ENCODE results near the gene PDGFRA. TPM values are rescaled to one million over a fixed set of nuclear protein-coding genes. Genes with fewer than 3 reads are reported as not detected.

Gene PDGFRA
- total RNA-seq, 1 donor from 2014 or later, result 100 TPM

- DNase-seq (ENCODE audit: low spot score in 2 of 2, unreplicated experiment in 2 of 2), result no peak
- H3K27me3 Mint-ChIP-seq (ENCODE audit: low read depth), result no peaks in the 10 kb centered on the region
Observed at GRCh38 chr4:54187148-54187547, 41.9 kb upstream of the PDGFRA start.

GRCh38 chr4:54189140-54189539 is 40.0 kb upstream of the PDGFRA start:
- H3K4me3 Mint-ChIP-seq, result no peak overlapping the region
- H3K4me1 Mint-ChIP-seq, result peaks cover 4% of the 10 kb centered on the region
- H3K9me3 Mint-ChIP-seq, result peaks cover 5% of the 10 kb centered on the region
- no peak overlapping the region for H3K27ac Mint-ChIP-seq
- H3K27me3 Mint-ChIP-seq (ENCODE audit: low read depth), result no peaks in the 10 kb centered on the region
- no peak for DNase-seq (ENCODE audit: low spot score in 2 of 2, unreplicated experiment in 2 of 2)
- TF ChIP-seq CTCF (IDR thresholded peaks at IDR 0.05; ENCODE audit: unreplicated experiment), result no peak
- no peaks in the 10 kb centered on the region for H3K36me3 Mint-ChIP-seq

More at GRCh38 chr4:54187148-54187547, 41.9 kb upstream of the PDGFRA start:
- H3K27ac Mint-ChIP-seq, result peak overlapping the region; percentile 59
- H3K36me3 Mint-ChIP-seq, result no peaks in the 10 kb centered on the region
- no peaks in the 10 kb centered on the region for H3K9me3 Mint-ChIP-seq
- peaks cover 4% of the 10 kb centered on the region for H3K4me1 Mint-ChIP-seq
- H3K4me3 Mint-ChIP-seq, result no peak overlapping the region
- no peak for TF ChIP-seq CTCF (IDR thresholded peaks at IDR 0.05; ENCODE audit: unreplicated experiment)

DNA sequence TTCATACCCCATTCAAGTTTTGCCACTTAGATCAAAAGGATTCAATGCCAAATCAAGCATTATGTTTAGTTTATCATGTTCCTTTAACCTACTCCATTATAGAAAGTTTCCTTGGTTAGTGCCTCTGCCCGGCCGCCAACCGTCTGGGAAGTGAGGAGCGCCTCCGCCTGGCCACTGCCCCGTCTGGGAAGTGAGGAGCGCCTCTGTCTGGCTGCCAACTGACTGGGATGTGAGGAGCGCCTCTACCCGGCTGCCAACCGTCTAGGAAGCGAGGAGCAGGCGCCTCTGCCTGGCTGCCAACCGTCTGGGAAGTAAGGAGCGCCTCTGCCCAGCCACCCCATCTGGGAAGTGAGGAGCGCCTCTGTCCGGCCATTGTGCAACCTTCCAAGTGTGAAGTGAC is 36.3 kb upstream of the PDGFRA start:
- Mint-ChIP-seq H3K27me3 (ENCODE audit: low read depth) (no peaks in the 10 kb centered on the region), H3K27ac (no peak overlapping the region), H3K9me3 (peaks cover 5% of the 10 kb centered on the region), H3K36me3 (no peaks in the 10 kb centered on the region), H3K4me1 (peaks cover 13% of the 10 kb centered on the region), H3K4me3 (no peak overlapping the region)
- no peak for TF ChIP-seq CTCF (IDR thresholded peaks at IDR 0.05; ENCODE audit: unreplicated experiment)
- no peak for DNase-seq (ENCODE audit: low spot score in 2 of 2, unreplicated experiment in 2 of 2)

DNA sequence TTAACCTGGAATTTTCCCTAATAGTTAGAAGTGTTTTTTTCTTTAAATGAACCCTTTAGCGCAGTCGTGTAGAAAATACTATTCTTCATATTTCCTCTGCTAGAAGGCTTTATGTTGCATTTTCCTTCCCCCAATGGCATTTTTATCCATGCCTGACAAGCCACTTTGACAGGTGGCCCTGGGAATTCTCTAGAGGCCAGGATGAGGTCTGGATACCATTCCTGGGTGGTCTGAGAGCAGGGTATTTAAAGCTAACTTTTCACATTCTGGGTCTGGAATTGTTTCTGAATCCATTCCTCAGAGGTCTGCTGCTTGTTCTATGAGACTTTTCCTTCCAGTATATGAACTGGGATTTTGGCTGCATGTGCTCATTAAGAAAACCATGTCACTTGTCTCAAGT is 31.2 kb upstream of the PDGFRA start:
- no peak for TF ChIP-seq CTCF (IDR thresholded peaks at IDR 0.05; ENCODE audit: unreplicated experiment)
- Mint-ChIP-seq H3K27me3 (ENCODE audit: low read depth) (no peaks in the 10 kb centered on the region), H3K27ac (peak overlapping the region; percentile 23), H3K4me1 (peaks cover 13% of the 10 kb centered on the region), H3K36me3 (no peaks in the 10 kb centered on the region), H3K4me3 (no peak overlapping the region), H3K9me3 (peaks cover 12% of the 10 kb centered on the region)
- DNase-seq (ENCODE audit: low spot score in 2 of 2, unreplicated experiment in 2 of 2), result no peak

DNA sequence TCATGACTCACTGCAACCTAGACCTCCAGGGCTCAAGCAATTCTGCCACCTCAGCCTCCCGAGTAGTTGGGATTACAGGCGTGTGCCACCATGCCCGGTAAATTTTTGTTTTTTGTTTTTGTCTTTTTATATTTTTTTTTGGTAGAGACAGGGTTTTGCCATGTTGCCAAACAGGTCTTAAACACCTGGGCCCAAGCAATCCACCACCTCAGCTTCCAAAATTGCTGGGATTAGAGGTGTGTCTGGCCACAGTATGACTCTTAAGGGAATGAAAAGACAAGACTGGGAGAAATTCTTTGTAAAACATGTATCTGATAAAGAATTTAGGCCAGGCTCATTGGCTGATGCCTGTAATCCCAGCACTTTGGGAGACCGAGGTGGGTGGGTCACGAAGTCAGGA is 29.2 kb upstream of the PDGFRA start:
- Mint-ChIP-seq H3K27me3 (ENCODE audit: low read depth) (no peaks in the 10 kb centered on the region), H3K4me1 (peaks cover 13% of the 10 kb centered on the region), H3K36me3 (no peaks in the 10 kb centered on the region)

More for the DNA sequence above, 29.2 kb upstream of the PDGFRA start:
- Mint-ChIP-seq H3K4me3 (no peak overlapping the region), H3K27ac (no peak overlapping the region), H3K9me3 (peaks cover 7% of the 10 kb centered on the region)
- TF ChIP-seq CTCF (IDR thresholded peaks at IDR 0.05; ENCODE audit: unreplicated experiment), result no peak
- no peak for DNase-seq (ENCODE audit: low spot score in 2 of 2, unreplicated experiment in 2 of 2)

Measured in mesothelial cell of epicardium (in vitro differentiated cells).